ENCODE results near the gene BPIFB1. TPM values are rescaled to one million over a fixed set of nuclear protein-coding genes. Genes with fewer than 3 reads are reported as not detected.

BPIFB1 gene
- total and polyA plus RNA-seq, 2 experiments from 2014 or later: not detected

GRCh38 chr20:33276303-33277113 is 6.5 kb upstream of the BPIFB1 start:
- DNase-seq: no peak
- Histone ChIP-seq H3K79me2 (ENCODE audit: insufficient read depth) (no peaks in the 10 kb centered on the region), H3K9me2 (ENCODE audit: insufficient read depth) (no peaks in the 10 kb centered on the region), H3K27ac (no peak overlapping the region), H3K9ac (no peak overlapping the region), H3K36me3 (ENCODE audit: low read depth) (no peaks in the 10 kb centered on the region), H3K9me3 (ENCODE audit: low read depth) (no peaks in the 10 kb centered on the region), H3K27me3 (replicated peaks; ENCODE audit: insufficient read depth) (peaks cover 52% of the 10 kb centered on the region), H3K4me2 (ENCODE audit: unreplicated experiment) (no peak overlapping the region), H4K20me1 (ENCODE audit: insufficient read depth) (no peaks in the 10 kb centered on the region), H3K4me1 (ENCODE audit: insufficient read depth) (no peaks in the 10 kb centered on the region), H3F3A (ENCODE audit: insufficient read depth) (no peaks in the 10 kb centered on the region), H3K4me3 (no peak overlapping the region), H2AFZ (no peak overlapping the region)
- in situ Hi-C loops (cut with MboI): no loop called here
- 56 to 57% methylated on average over 10 to 12 of the region's 12 CpGs for WGBS, 2 experiments (ENCODE audit: low coverage in 1 of 2, low lambda C conversion rate in 2 of 2, missing lambda C conversion rate in 2 of 2)
- TF ChIP-seq EZH2phosphoT487 (IDR thresholded peaks at IDR 0.05; ENCODE audit: insufficient read depth, low read depth) (no peak), EZH2 (IDR thresholded peaks at IDR 0.05; ENCODE audit: insufficient read depth, poor library complexity, severe bottlenecking) (no peak)

GRCh38 chr20:33277471-33278441 is 5.3 kb upstream of the BPIFB1 start:
- Histone ChIP-seq H3K79me2 (ENCODE audit: insufficient read depth) (no peaks in the 10 kb centered on the region), H3F3A (ENCODE audit: insufficient read depth) (no peaks in the 10 kb centered on the region), H3K27me3 (replicated peaks; ENCODE audit: insufficient read depth) (peaks cover 40% of the 10 kb centered on the region), H3K4me2 (ENCODE audit: unreplicated experiment) (no peak overlapping the region), H2AFZ (no peak overlapping the region), H4K20me1 (ENCODE audit: insufficient read depth) (no peaks in the 10 kb centered on the region), H3K4me3 (no peak overlapping the region), H3K36me3 (ENCODE audit: low read depth) (no peaks in the 10 kb centered on the region), H3K27ac (no peak overlapping the region), H3K4me1 (ENCODE audit: insufficient read depth) (no peaks in the 10 kb centered on the region), H3K9me2 (ENCODE audit: insufficient read depth) (no peaks in the 10 kb centered on the region), H3K9me3 (ENCODE audit: low read depth) (no peaks in the 10 kb centered on the region), H3K9ac (no peak overlapping the region)
- no peak for TF ChIP-seq EZH2 (IDR thresholded peaks at IDR 0.05; ENCODE audit: insufficient read depth, poor library complexity, severe bottlenecking)
- TF ChIP-seq EZH2phosphoT487 (IDR thresholded peaks at IDR 0.05; ENCODE audit: insufficient read depth, low read depth): no peak
- 23 to 34% methylated on average over 13 of the region's 13 CpGs for WGBS, 2 experiments (ENCODE audit: low coverage in 1 of 2, low lambda C conversion rate in 2 of 2, missing lambda C conversion rate in 2 of 2)
- in situ Hi-C loops (cut with MboI): no loop called here
- no peak for DNase-seq

GRCh38 chr20:33278700-33279099 is 4.3 kb upstream of the BPIFB1 start:
- no peaks in the 10 kb centered on the region for H4K20me1 ChIP-seq (ENCODE audit: insufficient read depth)
- DNase-seq: no peak
- no peak overlapping the region for H3K4me2 ChIP-seq (ENCODE audit: unreplicated experiment)
- no peaks in the 10 kb centered on the region for H3K9me2 ChIP-seq (ENCODE audit: insufficient read depth)
- H3F3A ChIP-seq (ENCODE audit: insufficient read depth): no peaks in the 10 kb centered on the region
- 22 to 27% methylated on average over 3 of the region's 3 CpGs for WGBS, 2 experiments (ENCODE audit: low coverage in 1 of 2, low lambda C conversion rate in 2 of 2, missing lambda C conversion rate in 2 of 2)
- H3K36me3 ChIP-seq (ENCODE audit: low read depth): no peaks in the 10 kb centered on the region
- no peaks in the 10 kb centered on the region for H3K4me1 ChIP-seq (ENCODE audit: insufficient read depth)
- peaks cover 38% of the 10 kb centered on the region for H3K27me3 ChIP-seq (replicated peaks; ENCODE audit: insufficient read depth)
- no peak for TF ChIP-seq EZH2phosphoT487 (IDR thresholded peaks at IDR 0.05; ENCODE audit: insufficient read depth, low read depth)
- no peak for TF ChIP-seq EZH2 (IDR thresholded peaks at IDR 0.05; ENCODE audit: insufficient read depth, poor library complexity, severe bottlenecking)
- H3K79me2 ChIP-seq (ENCODE audit: insufficient read depth): no peaks in the 10 kb centered on the region
- H3K9me3 ChIP-seq (ENCODE audit: low read depth): no peaks in the 10 kb centered on the region
- no peak overlapping the region for H2AFZ ChIP-seq
- H3K4me3 ChIP-seq: no peak overlapping the region
- no peak overlapping the region for H3K27ac ChIP-seq
- in situ Hi-C loops (cut with MboI): no loop called here
- H3K9ac ChIP-seq: no peak overlapping the region

GRCh38 chr20:33279261-33279910 is 3.6 kb upstream of the BPIFB1 start:
- Histone ChIP-seq H3K4me3 (no peak overlapping the region), H3K27ac (no peak overlapping the region), H3K4me1 (ENCODE audit: insufficient read depth) (no peaks in the 10 kb centered on the region), H4K20me1 (ENCODE audit: insufficient read depth) (no peaks in the 10 kb centered on the region), H3K27me3 (replicated peaks; ENCODE audit: insufficient read depth) (peaks cover 44% of the 10 kb centered on the region), H3K4me2 (ENCODE audit: unreplicated experiment) (no peak overlapping the region), H3K79me2 (ENCODE audit: insufficient read depth) (no peaks in the 10 kb centered on the region), H3F3A (ENCODE audit: insufficient read depth) (no peaks in the 10 kb centered on the region), H2AFZ (no peak overlapping the region), H3K9ac (no peak overlapping the region), H3K9me3 (ENCODE audit: low read depth) (no peaks in the 10 kb centered on the region), H3K9me2 (ENCODE audit: insufficient read depth) (no peaks in the 10 kb centered on the region), H3K36me3 (ENCODE audit: low read depth) (no peaks in the 10 kb centered on the region)
- in situ Hi-C loops (cut with MboI): no loop called here
- DNase-seq: no peak
- TF ChIP-seq EZH2phosphoT487 (IDR thresholded peaks at IDR 0.05; ENCODE audit: insufficient read depth, low read depth) (no peak), EZH2 (IDR thresholded peaks at IDR 0.05; ENCODE audit: insufficient read depth, poor library complexity, severe bottlenecking) (no peak)
- WGBS, 2 experiments (ENCODE audit: low coverage in 1 of 2, low lambda C conversion rate in 2 of 2, missing lambda C conversion rate in 2 of 2): 26 to 28% methylated on average over 6 of the region's 6 CpGs
